GM12878 (cell line): ENCODE data around the gene EDEM3.

Experiments used
- BRCA1 ChIP-seq: IDR thresholded peaks from 2 replicates; pipeline ENCODE4 v1.6.1; 2011; ENCODE audit warnings: low read depth, low read length, improper control_type of control experiment
- EP300 ChIP-seq, 2 experiments: fragments of 150-350 bp in 1 of 2; IDR thresholded peaks; 2 replicates each; pipeline ENCODE4 v1.6.1; 2011 to 2012; ENCODE audit warnings: low read depth in 2 of 2, low read length in 2 of 2, borderline replicate concordance in 1 of 2, improper control_type of control experiment in 1 of 2, inconsistent platforms in 1 of 2; ENCODE audit not compliant: control insufficient read depth in 1 of 2
- MAX ChIP-seq: IDR thresholded peaks from 2 replicates; pipeline ENCODE4 v1.6.1; 2012; ENCODE audit warnings: low read depth, low read length, improper control_type of control experiment
- NRF1 ChIP-seq: conservative IDR thresholded peaks from 2 replicates; pipeline ENCODE4 v1.6.1; 2011; ENCODE audit warnings: mild to moderate bottlenecking, low read depth, low read length, improper control_type of control experiment
- SRF ChIP-seq, 2 experiments: IDR thresholded peaks; 2 replicates each; pipeline ENCODE4 v1.6.1; 2011; ENCODE audit warnings: low read depth in 2 of 2, low read length in 2 of 2, mild to moderate bottlenecking in 1 of 2, moderate library complexity in 1 of 2
- USF2 ChIP-seq: IDR thresholded peaks from 2 replicates; pipeline ENCODE4 v1.6.1; 2011; ENCODE audit warnings: low read depth, low read length, improper control_type of control experiment, borderline replicate concordance
- YY1 ChIP-seq: IDR thresholded peaks from 2 replicates; pipeline ENCODE4 v1.6.1; 2011; ENCODE audit warnings: low read depth, mild to moderate bottlenecking, low read length
- TF ChIP-seq, protein P1 (sequence below), 3 experiments: IDR thresholded peaks in 2 of 3; conservative IDR thresholded peaks in 1 of 3; 2 replicates each; pipeline ENCODE4 v1.5.1; 2011; ENCODE audit warnings: low read depth in 3 of 3, low read length in 3 of 3, mild to moderate bottlenecking in 3 of 3, control low read depth in 2 of 3, moderate library complexity in 2 of 3, inconsistent platforms in 1 of 3, mixed read lengths in 1 of 3; ENCODE audit not compliant: control insufficient read depth in 2 of 3, insufficient read depth in 1 of 3; ENCODE audit errors: extremely low read depth in 1 of 3

DNA sequence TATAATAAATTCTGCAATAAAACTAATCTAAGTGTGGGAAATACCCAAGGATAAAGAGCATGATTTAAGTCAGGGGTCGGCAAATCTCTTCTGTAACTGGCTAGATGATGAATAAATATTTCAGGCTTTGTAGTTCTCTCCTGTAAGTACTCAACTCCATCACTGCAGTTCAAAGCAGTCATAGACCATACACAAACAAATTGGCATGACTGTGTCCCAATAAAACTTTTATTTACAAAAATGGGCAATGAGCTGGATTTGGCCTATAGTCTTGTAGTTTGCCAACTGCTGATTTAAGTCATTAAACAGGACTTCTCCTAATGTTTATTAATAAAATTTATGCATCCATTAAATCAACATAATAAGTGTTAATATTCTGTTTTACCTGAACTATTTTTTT is 49.4 kb downstream of the EDEM3 start:
- TF ChIP-seq EP300 (IDR thresholded peaks at IDR 0.05; ENCODE audit: borderline replicate concordance in 1 of 2, control insufficient read depth in 1 of 2, low read depth in 2 of 2, low read length in 2 of 2) (no peak), YY1 (no peak), NRF1 (no peak), USF2 (no peak), SRF (IDR thresholded peaks at IDR 0.05; ENCODE audit: low read depth in 2 of 2, low read length in 2 of 2) (no peak), MAX (no peak), BRCA1 (no peak)
- TF ChIP-seq, protein P1, sequence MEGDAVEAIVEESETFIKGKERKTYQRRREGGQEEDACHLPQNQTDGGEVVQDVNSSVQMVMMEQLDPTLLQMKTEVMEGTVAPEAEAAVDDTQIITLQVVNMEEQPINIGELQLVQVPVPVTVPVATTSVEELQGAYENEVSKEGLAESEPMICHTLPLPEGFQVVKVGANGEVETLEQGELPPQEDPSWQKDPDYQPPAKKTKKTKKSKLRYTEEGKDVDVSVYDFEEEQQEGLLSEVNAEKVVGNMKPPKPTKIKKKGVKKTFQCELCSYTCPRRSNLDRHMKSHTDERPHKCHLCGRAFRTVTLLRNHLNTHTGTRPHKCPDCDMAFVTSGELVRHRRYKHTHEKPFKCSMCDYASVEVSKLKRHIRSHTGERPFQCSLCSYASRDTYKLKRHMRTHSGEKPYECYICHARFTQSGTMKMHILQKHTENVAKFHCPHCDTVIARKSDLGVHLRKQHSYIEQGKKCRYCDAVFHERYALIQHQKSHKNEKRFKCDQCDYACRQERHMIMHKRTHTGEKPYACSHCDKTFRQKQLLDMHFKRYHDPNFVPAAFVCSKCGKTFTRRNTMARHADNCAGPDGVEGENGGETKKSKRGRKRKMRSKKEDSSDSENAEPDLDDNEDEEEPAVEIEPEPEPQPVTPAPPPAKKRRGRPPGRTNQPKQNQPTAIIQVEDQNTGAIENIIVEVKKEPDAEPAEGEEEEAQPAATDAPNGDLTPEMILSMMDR (IDR thresholded peaks at IDR 0.05 in 2 of 3, conservative IDR thresholded peaks at IDR 0.05 in 1 of 3; ENCODE audit: control insufficient read depth in 2 of 3, extremely low read depth in 1 of 3, insufficient read depth in 1 of 3, low read depth in 3 of 3, low read length in 3 of 3): no peak
